A549 (cell line): ENCODE results near the gene HMGA1. TPM values are rescaled to one million over a fixed set of nuclear protein-coding genes. Genes with fewer than 3 reads are reported as not detected.

Source experiments
- ATAC-seq, 2 experiments: fragments of 200-7000 bp in 1 of 2; fragments of >200 bp in 1 of 2; cut with Nextera tagmentation in 1 of 2; cut with Tn5 transposase in 1 of 2; 3 replicates each; pipeline versions ENCODE4 v1.8.0 to v1.9.1; 2018 to 2020; ENCODE audit warnings: mild to moderate bottlenecking in 1 of 2, moderate library complexity in 1 of 2
- CTCF ChIA-PET: fragments of 300-600 bp; sonication (Branson Sonifier 250); formaldehyde crosslinking; extraction: SDS; loops from one replicate; lab custom pipeline; 2021; ENCODE audit warnings: antibody characterized with exemption, inconsistent platforms; lab: Yijun Ruan, JAX
- POLR2A ChIA-PET: fragments of 350-600 bp; formaldehyde crosslinking; extraction: SDS; loops from one replicate; lab custom pipeline; 2021; ENCODE audit warnings: antibody characterized with exemption, inconsistent platforms; lab: Yijun Ruan, JAX
- DNase-seq, 2 experiments: peaks; one replicate each; pipeline versions ENCODE4 v3.0.0 to v3.0.0-alpha.2; 2011 to 2016; ENCODE audit warnings: low read depth in 1 of 2, low spot score in 1 of 2
- FAIRE-seq: peaks from 2 replicates; lab custom pipeline; 2011; peaks lifted over from hg19 to GRCh38; lab: Jason Lieb, UNC
- H3K27ac ChIP-seq, 2 experiments: fragments of >200 bp; sonication (Bioruptor Twin); formaldehyde crosslinking; 3 replicates each; pipeline ENCODE4 v1.5.1; 2016 to 2017
- H3K4me1 ChIP-seq: fragments of >200 bp; sonication (Bioruptor Twin); formaldehyde crosslinking; 3 replicates; pipeline ENCODE4 v1.6.1; 2016
- H3K4me2 ChIP-seq: fragments of >200 bp; sonication (Bioruptor Twin); formaldehyde crosslinking; 3 replicates; pipeline ENCODE4 v1.6.1; 2016
- H3K4me3 ChIP-seq: fragments of >200 bp; sonication (Bioruptor Twin); formaldehyde crosslinking; 3 replicates; pipeline ENCODE4 v1.5.1; 2016
- H3K9me3 ChIP-seq: fragments of >200 bp; sonication (Bioruptor Twin); formaldehyde crosslinking; 3 replicates; pipeline ENCODE4 v1.6.1; 2016
- CBX8 ChIP-seq: fragments of 200-600 bp; sonication (generic); IDR thresholded peaks from 2 replicates; pipeline ENCODE4 v1.6.1; 2016
- EHMT2 ChIP-seq: fragments of 200-600 bp; sonication (generic); IDR thresholded peaks from 2 replicates; pipeline ENCODE4 v1.6.1; 2016; ENCODE audit warnings: antibody characterized with exemption, low read depth, mild to moderate bottlenecking, moderate library complexity
- FOSL2 ChIP-seq, 2 experiments: fragments of 450-650 bp in 1 of 2; fragments of >200 bp in 1 of 2; sonication (Bioruptor Twin) in 1 of 2; formaldehyde crosslinking; IDR thresholded peaks; 2 replicates each; pipeline versions ENCODE4 v1.5.0 to v1.6.1; 2016 to 2020; ENCODE audit warnings: mild to moderate bottlenecking in 1 of 2, moderate library complexity in 1 of 2
- HOXA7 ChIP-seq: fragments of 250-450 bp; sonication (Bioruptor Pico); IDR thresholded peaks from 2 replicates; pipeline ENCODE4 v1.5.0; 2020; ENCODE audit warnings: mild to moderate bottlenecking, moderate library complexity
- HOXB13 ChIP-seq: fragments of 250-450 bp; sonication (Bioruptor Pico); IDR thresholded peaks from 2 replicates; pipeline ENCODE4 v1.5.0; 2020; ENCODE audit warnings: low read depth, mild to moderate bottlenecking, moderate library complexity
- NPAS2 ChIP-seq: fragments of 250-450 bp; sonication (Bioruptor Pico); IDR thresholded peaks from 2 replicates; pipeline ENCODE4 v1.8.0; 2022; ENCODE audit warnings: mild to moderate bottlenecking, moderate library complexity, borderline replicate concordance
- POLR2A ChIP-seq: IDR thresholded peaks from 2 replicates; pipeline ENCODE4 v1.6.1; 2012; ENCODE audit warnings: mild to moderate bottlenecking, low read length
- RARB ChIP-seq: fragments of 250-450 bp; sonication (Bioruptor Pico); IDR thresholded peaks from 2 replicates; pipeline ENCODE4 v1.8.0; 2021; ENCODE audit warnings: mild to moderate bottlenecking, moderate library complexity
- SMC3 ChIP-seq: fragments of >200 bp; sonication (Bioruptor Twin); formaldehyde crosslinking; IDR thresholded peaks from 3 replicates; pipeline ENCODE4 v1.6.1; 2018; ENCODE audit warnings: inconsistent platforms
- TP53 ChIP-seq: fragments of 250-450 bp; sonication (Bioruptor Pico); IDR thresholded peaks from 2 replicates; pipeline ENCODE4 v1.5.0; 2021; ENCODE audit warnings: mild to moderate bottlenecking, moderate library complexity
- ZNF302 ChIP-seq: fragments of 250-450 bp; sonication (Bioruptor Pico); IDR thresholded peaks from 2 replicates; pipeline ENCODE4 v1.9.0; 2021; ENCODE audit warnings: inconsistent platforms, mild to moderate bottlenecking, moderate library complexity
- WGBS: methylation state at CpG from one replicate; pipeline ENCODE4 v1.1.6; 2017; ENCODE audit errors: missing lambda C conversion rate; 5-methylcytosine and 5-hydroxymethylcytosine counted together
- polyA plus RNA-seq, 4 experiments: library from polyadenylated mRNA; depleted of rRNA in 3 of 4; stranded (reverse); fragments of >200 nt; fragmentation: RNase III in 1 of 4; extraction: RNeasy Plus Mini Kit Qiagen cat#74134 plus additional on column Dnase treatment in 1 of 4; gene quantifications; 2 replicates in 3 of 4; 3 replicates in 1 of 4; pipeline ENCODE4 v1.2.3, GENCODE V29; 2011 to 2017
- TF ChIP-seq, protein P1 (sequence below): fragments of 250-450 bp; sonication (Bioruptor Pico); IDR thresholded peaks from 2 replicates; pipeline ENCODE4 v1.5.0; 2020; ENCODE audit warnings: low read depth, mild to moderate bottlenecking, moderate library complexity
- TF ChIP-seq, protein P2 (sequence below): IDR thresholded peaks from 2 replicates; pipeline ENCODE4 v1.6.1; 2012
- TF ChIP-seq, protein P3 (sequence below): fragments of 200-600 bp; sonication (generic); IDR thresholded peaks from 2 replicates; pipeline ENCODE4 v1.6.1; 2016; ENCODE audit warnings: antibody characterized with exemption, mild to moderate bottlenecking, moderate library complexity

HMGA1 gene
- polyA plus RNA-seq, 2 of the 4 experiments (the other 2 are of a cell fraction) = 127 to 249 TPM

DNA sequence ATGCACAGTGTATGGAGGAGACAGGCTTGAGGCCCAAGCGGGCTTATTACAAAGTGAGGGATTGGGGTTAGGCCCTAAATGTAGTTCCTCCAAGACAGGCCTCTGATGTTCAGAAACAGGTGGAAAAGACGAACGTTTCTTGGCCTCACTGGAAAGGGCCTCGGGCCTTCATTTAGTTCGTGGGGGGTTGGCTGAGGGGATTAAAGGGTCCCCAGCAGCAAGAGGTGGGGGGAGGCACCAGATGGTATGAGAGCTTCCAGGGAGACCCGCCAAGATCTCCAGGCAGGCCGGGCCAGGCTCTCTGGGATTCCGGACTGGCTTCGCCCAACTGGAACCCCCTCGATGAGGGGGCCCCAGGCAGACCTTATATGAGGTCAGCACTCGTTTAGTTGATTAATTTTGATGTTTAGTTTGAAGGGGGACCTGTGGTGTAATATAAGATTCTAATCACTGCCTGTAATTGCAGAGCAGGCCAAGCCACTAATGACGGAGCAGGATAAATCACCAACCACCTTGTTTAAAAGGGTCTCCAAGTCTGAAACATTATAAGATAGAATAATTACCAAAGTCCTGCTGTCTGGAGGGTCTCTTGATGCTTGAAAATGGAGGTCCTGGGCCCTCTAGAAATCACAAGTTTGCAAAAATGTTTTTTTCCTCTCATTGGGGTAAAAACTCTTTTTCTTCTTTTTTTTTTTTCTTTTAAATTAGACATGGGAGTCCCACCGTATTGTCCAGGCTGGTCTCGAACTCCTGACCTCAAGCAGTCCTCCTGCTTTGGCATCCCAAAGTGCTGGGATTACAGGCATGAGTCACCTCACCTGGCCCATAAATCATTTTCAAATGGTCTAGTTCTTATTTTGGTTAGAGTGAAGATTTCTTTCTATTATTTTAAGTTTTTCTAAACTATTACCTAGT is 2.2 kb downstream of the HMGA1 start:
- CTCF ChIA-PET = no interaction called here
- 16% methylated on average over 13 of the region's 14 CpGs for WGBS
- Histone ChIP-seq H3K27ac (peak overlapping the region; percentile 98 to 99), H3K4me1 (peaks cover 70% of the 10 kb centered on the region), H3K4me3 (peak overlapping the region; percentile 83), H3K9me3 (no peaks in the 10 kb centered on the region), H3K4me2 (peak overlapping the region; percentile 94)
- ATAC-seq = no peak
- no peak for DNase-seq
- no peak for FAIRE-seq
- POLR2A ChIA-PET = no interaction called here
- TF ChIP-seq POLR2A = no peak
- no peak for TF ChIP-seq FOSL2 (IDR thresholded peaks at IDR 0.05)
- TF ChIP-seq FOSL2 (CRISPR knock-in tag; IDR thresholded peaks at IDR 0.05) = peak; percentile 35; the same call in 1 of the 2 replicates

DNA sequence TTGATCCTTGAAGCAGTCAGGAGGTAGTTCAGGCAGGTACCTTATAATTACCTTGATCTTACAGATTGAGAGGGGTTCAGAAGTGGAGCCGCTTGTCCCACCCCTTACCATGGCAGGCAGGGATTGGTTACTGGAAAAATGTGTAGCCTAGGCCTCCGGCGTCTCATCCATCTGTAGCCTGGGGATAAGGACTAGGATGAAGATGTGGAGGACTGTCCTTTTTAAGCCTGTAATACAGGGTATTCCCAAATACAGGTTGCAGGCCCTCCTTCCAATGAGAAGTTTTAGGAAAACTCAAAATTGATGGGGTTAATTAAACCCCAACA is 2.8 kb downstream of the HMGA1 start:
- no peak for ATAC-seq
- ChIA-PET CTCF (interaction anchor here (1.7 kb wide), 1 partner anchor 10 kb away, joined by 6 read pairs; the partner anchor contains the start of gene SMIM29), POLR2A (no interaction called here)
- no peak for FAIRE-seq
- Histone ChIP-seq H3K4me1 (peaks cover 75% of the 10 kb centered on the region), H3K9me3 (no peaks in the 10 kb centered on the region), H3K4me3 (peak overlapping the region; percentile 83; the same call in 1 of the 3 replicates), H3K27ac (peak overlapping the region; percentile 13 to 99; a peak in 4 of 6 replicates), H3K4me2 (peak overlapping the region; percentile 94)
- TF ChIP-seq, protein P1, sequence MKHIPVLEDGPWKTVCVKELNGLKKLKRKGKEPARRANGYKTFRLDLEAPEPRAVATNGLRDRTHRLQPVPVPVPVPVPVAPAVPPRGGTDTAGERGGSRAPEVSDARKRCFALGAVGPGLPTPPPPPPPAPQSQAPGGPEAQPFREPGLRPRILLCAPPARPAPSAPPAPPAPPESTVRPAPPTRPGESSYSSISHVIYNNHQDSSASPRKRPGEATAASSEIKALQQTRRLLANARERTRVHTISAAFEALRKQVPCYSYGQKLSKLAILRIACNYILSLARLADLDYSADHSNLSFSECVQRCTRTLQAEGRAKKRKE (CRISPR knock-in tag) = no peak
- no peak for TF ChIP-seq FOSL2 (IDR thresholded peaks at IDR 0.05)
- no peak for TF ChIP-seq FOSL2 (CRISPR knock-in tag; IDR thresholded peaks at IDR 0.05)
- TF ChIP-seq RARB (CRISPR knock-in tag) = no peak
- TF ChIP-seq, protein P2, sequence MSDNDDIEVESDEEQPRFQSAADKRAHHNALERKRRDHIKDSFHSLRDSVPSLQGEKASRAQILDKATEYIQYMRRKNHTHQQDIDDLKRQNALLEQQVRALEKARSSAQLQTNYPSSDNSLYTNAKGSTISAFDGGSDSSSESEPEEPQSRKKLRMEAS = no peak
- TF ChIP-seq, protein P3, sequence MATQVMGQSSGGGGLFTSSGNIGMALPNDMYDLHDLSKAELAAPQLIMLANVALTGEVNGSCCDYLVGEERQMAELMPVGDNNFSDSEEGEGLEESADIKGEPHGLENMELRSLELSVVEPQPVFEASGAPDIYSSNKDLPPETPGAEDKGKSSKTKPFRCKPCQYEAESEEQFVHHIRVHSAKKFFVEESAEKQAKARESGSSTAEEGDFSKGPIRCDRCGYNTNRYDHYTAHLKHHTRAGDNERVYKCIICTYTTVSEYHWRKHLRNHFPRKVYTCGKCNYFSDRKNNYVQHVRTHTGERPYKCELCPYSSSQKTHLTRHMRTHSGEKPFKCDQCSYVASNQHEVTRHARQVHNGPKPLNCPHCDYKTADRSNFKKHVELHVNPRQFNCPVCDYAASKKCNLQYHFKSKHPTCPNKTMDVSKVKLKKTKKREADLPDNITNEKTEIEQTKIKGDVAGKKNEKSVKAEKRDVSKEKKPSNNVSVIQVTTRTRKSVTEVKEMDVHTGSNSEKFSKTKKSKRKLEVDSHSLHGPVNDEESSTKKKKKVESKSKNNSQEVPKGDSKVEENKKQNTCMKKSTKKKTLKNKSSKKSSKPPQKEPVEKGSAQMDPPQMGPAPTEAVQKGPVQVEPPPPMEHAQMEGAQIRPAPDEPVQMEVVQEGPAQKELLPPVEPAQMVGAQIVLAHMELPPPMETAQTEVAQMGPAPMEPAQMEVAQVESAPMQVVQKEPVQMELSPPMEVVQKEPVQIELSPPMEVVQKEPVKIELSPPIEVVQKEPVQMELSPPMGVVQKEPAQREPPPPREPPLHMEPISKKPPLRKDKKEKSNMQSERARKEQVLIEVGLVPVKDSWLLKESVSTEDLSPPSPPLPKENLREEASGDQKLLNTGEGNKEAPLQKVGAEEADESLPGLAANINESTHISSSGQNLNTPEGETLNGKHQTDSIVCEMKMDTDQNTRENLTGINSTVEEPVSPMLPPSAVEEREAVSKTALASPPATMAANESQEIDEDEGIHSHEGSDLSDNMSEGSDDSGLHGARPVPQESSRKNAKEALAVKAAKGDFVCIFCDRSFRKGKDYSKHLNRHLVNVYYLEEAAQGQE = no peak
- no peak for TF ChIP-seq HOXA7 (CRISPR knock-in tag)
- no peak for TF ChIP-seq NPAS2
- TF ChIP-seq HOXB13 (CRISPR knock-in tag) = no peak
- DNase-seq = no peak
- 38% methylated on average over 3 of the region's 3 CpGs for WGBS

DNA sequence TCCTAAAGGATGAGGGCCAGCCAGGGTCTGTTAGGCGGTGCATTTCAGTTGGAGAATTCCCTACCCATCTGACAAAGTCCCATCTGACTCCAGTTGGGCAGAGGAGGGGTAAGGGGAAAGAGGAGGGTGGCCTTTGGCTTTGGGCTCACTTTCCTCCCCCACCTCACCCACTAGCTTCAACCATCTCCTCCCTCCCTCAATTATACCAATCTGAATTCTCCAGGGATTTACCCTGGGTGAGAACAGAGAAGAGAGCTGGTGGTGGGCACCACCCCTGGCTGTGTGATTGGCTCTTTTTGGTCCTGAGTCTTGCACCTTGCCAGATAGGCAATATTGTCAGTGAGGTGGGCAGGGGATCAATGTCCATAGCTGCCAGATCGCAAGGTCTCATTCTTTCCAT is 3.2 kb downstream of the HMGA1 start:
- Histone ChIP-seq H3K27ac (peak overlapping the region; percentile 13 to 99; a peak in 4 of 6 replicates), H3K9me3 (no peaks in the 10 kb centered on the region), H3K4me1 (peaks cover 79% of the 10 kb centered on the region), H3K4me3 (no peak overlapping the region), H3K4me2 (peak overlapping the region; percentile 94)
- ChIA-PET CTCF (interaction anchor here (1.7 kb wide), 1 partner anchor 9 kb away, joined by 6 read pairs; the partner anchor contains the start of gene SMIM29), POLR2A (no interaction called here)
- ATAC-seq (no peak), DNase-seq (no peak), FAIRE-seq (no peak)
- 76% methylated on average over 2 of the region's 2 CpGs for WGBS
- TF ChIP-seq CBX8 (no peak), HOXA7 (CRISPR knock-in tag) (no peak), SMC3 (no peak), EHMT2 (no peak), ZNF302 (CRISPR knock-in tag) (no peak), TP53 (no peak)
- TF ChIP-seq, protein P2 = no peak
